Thyroid gland (tissue), 4 donors: Measurements from ENCODE around the gene SLC4A4. TPM values are rescaled to one million over a fixed set of nuclear protein-coding genes. Genes with fewer than 3 reads are reported as not detected.

Experiments
- DNase-seq, 2 donors: peaks; one replicate each; pipeline ENCODE4 v3.0.0-alpha.2; 2019
- H3K27ac ChIP-seq, 3 donors: fragments of 200-600 bp; sonication (generic); 1 replicate in 2 of 3; 2 replicates in 1 of 3; pipeline ENCODE4 v1.5.1; 2016 to 2019; ENCODE audit warnings: mild to moderate bottlenecking in 1 of 3, moderate library complexity in 1 of 3
- H3K27me3 ChIP-seq: fragments of 200-600 bp; sonication (generic); one replicate; pipeline ENCODE4 v1.5.1; 2019
- H3K36me3 ChIP-seq, 2 donors: fragments of 200-600 bp; sonication (generic); one replicate each; pipeline ENCODE4 v1.5.1; 2016 to 2019
- H3K4me1 ChIP-seq, 2 donors: fragments of 200-600 bp; sonication (generic); one replicate each; pipeline ENCODE4 v1.5.1; 2017 to 2019
- H3K4me3 ChIP-seq, 3 donors: fragments of 200-600 bp; sonication (generic); replicated peaks in 1 of 3; 1 replicate in 2 of 3; 2 replicates in 1 of 3; pipeline ENCODE4 v1.5.1; 2016; ENCODE audit warnings: mild to moderate bottlenecking in 1 of 3
- H3K9me3 ChIP-seq: fragments of 200-600 bp; sonication (generic); one replicate; pipeline ENCODE4 v1.5.1; 2017
- CTCF ChIP-seq, 6 experiments: fragments of 200-600 bp in 3 of 6; fragments of 450-650 bp in 3 of 6; sonication (generic) in 3 of 6; IDR thresholded peaks; one replicate each; pipeline ENCODE4 v1.5.1; 2016 to 2019; ENCODE audit warnings: antibody characterized with exemption in 6 of 6, mild to moderate bottlenecking in 2 of 6, inconsistent platforms in 1 of 6, moderate library complexity in 1 of 6
- POLR2A ChIP-seq, 2 donors: fragments of 450-650 bp; IDR thresholded peaks; one replicate each; pipeline ENCODE4 v1.6.1; 2017; ENCODE audit warnings: antibody characterized with exemption in 2 of 2, mild to moderate bottlenecking in 2 of 2, moderate library complexity in 1 of 2
- WGBS, 2 donors: methylation state at CpG; one replicate each; pipeline ENCODE4 v1.1.5; 2017; 5-methylcytosine and 5-hydroxymethylcytosine counted together
- intact Hi-C: fragments of 100-400 bp; cut with DNase I; formaldehyde crosslinking; loops from one replicate; pipeline ENCODE4 v1.15.1; 2023
- total RNA-seq, 4 donors: library from RNA; depleted of rRNA; stranded (reverse); fragments of >200 nt; gene quantifications; one replicate each; pipeline ENCODE4 v1.2.3, GENCODE V29; 2016

The SLC4A4 gene
- total RNA-seq, 4 donors from 2014 or later, result 39.8 to 90.7 (median 72.8) TPM

GRCh38 chr4:71445811-71446210 is 107.0 kb downstream of the SLC4A4 start:
- intact Hi-C loops, result no loop called here
- H3K9me3 ChIP-seq, result no peaks in the 10 kb centered on the region
- H3K27me3 ChIP-seq, result no peaks in the 10 kb centered on the region
- no peaks in the 10 kb centered on the region for H3K36me3 ChIP-seq
- TF ChIP-seq POLR2A (IDR thresholded peaks at IDR 0.05), result no peak
- TF ChIP-seq CTCF (IDR thresholded peaks at IDR 0.05), result no peak
- no peak overlapping the region for H3K4me3 ChIP-seq
- H3K27ac ChIP-seq, result peak overlapping the region; percentile 32 to 64 (median 33)
- peak; percentile 5 to 12 for DNase-seq
- H3K4me1 ChIP-seq, result peaks cover 19 to 37% of the 10 kb centered on the region in 2 donors
- WGBS, 2 donors, result 26 to 33% methylated on average over 2 of the region's 2 CpGs

GRCh38 chr4:71446479-71447081 is 107.8 kb downstream of the SLC4A4 start:
- TF ChIP-seq CTCF (IDR thresholded peaks at IDR 0.05), result no peak
- no peak for TF ChIP-seq POLR2A (IDR thresholded peaks at IDR 0.05)
- peak overlapping the region in 2 of 3 donors; percentile 32 to 64 for H3K27ac ChIP-seq
- H3K4me1 ChIP-seq, result peaks cover 17 to 35% of the 10 kb centered on the region in 2 donors
- no peaks in the 10 kb centered on the region for H3K36me3 ChIP-seq
- 95 to 97% methylated on average over 3 of the region's 3 CpGs for WGBS, 2 donors
- H3K27me3 ChIP-seq, result no peaks in the 10 kb centered on the region
- no peak overlapping the region for H3K4me3 ChIP-seq
- DNase-seq, result no peak
- no peaks in the 10 kb centered on the region for H3K9me3 ChIP-seq
- intact Hi-C loops, result no loop called here

GRCh38 chr4:71449040-71449439 is 110.2 kb downstream of the SLC4A4 start:
- WGBS, 2 donors, result 60 to 70% methylated on average over 2 of the region's 2 CpGs
- Histone ChIP-seq H3K4me3 (no peak overlapping the region), H3K4me1 (peaks cover 13 to 30% of the 10 kb centered on the region in 2 donors), H3K36me3 (no peaks in the 10 kb centered on the region), H3K9me3 (no peaks in the 10 kb centered on the region), H3K27me3 (no peaks in the 10 kb centered on the region), H3K27ac (no peak overlapping the region)
- intact Hi-C loops, result no loop called here
- TF ChIP-seq POLR2A (IDR thresholded peaks at IDR 0.05) (no peak), CTCF (IDR thresholded peaks at IDR 0.05) (no peak)
- no peak for DNase-seq

GRCh38 chr4:71449878-71450277 is 111.1 kb downstream of the SLC4A4 start:
- WGBS, 2 donors, result 62 to 64% methylated on average over 3 of the region's 3 CpGs
- Histone ChIP-seq H3K9me3 (no peaks in the 10 kb centered on the region), H3K36me3 (no peaks in the 10 kb centered on the region), H3K27me3 (no peaks in the 10 kb centered on the region), H3K4me3 (no peak overlapping the region), H3K27ac (no peak overlapping the region), H3K4me1 (peaks cover 13 to 23% of the 10 kb centered on the region in 2 donors)
- no peak for DNase-seq
- no peak for TF ChIP-seq POLR2A (IDR thresholded peaks at IDR 0.05)
- TF ChIP-seq CTCF (IDR thresholded peaks at IDR 0.05), result no peak
- intact Hi-C loops, result no loop called here

GRCh38 chr4:71453531-71453930 is 114.7 kb downstream of the SLC4A4 start:
- Histone ChIP-seq H3K36me3 (no peaks in the 10 kb centered on the region), H3K27ac (no peak overlapping the region), H3K27me3 (no peaks in the 10 kb centered on the region), H3K4me3 (no peak overlapping the region), H3K9me3 (no peaks in the 10 kb centered on the region), H3K4me1 (no peaks in the 10 kb centered on the region)
- intact Hi-C loops, result no loop called here
- 83 to 88% methylated on average over 4 of the region's 4 CpGs for WGBS, 2 donors
- TF ChIP-seq POLR2A (IDR thresholded peaks at IDR 0.05) (no peak), CTCF (IDR thresholded peaks at IDR 0.05) (no peak)
- no peak for DNase-seq
